ENCODE results near the gene GRIK5.
A peak's percentile ranks its signal among the peaks of the same experiment; 100 is the strongest.
"Not testable (repeated sequence)": the region's sequence is repeated elsewhere in the genome, so short reads cannot be mapped to it uniquely, and the experiment has no call there.

GRIK5 gene

GRCh38 chr19:42005504-42005903 lies 64.5 kb downstream of the GRIK5 start:
- DNase-seq: no peak

- DNase-seq: no peak
These were observed 66.3 kb downstream of the GRIK5 start for GRCh38 chr19:42003506-42004294.

- no peak for DNase-seq
These were observed 70.2 kb downstream of the GRIK5 start for GRCh38 chr19:41999878-42000208.

- no peak for DNase-seq
These were observed 70.7 kb downstream of the GRIK5 start for GRCh38 chr19:41999071-41999877.

- DNase-seq: peak; percentile 16
These were observed 71.6 kb downstream of the GRIK5 start for GRCh38 chr19:41998246-41999020.

- DNase-seq: no peak
These were observed 72.2 kb downstream of the GRIK5 start for GRCh38 chr19:41997851-41998229.

GRCh38 chr19:41997121-41997850 lies 72.7 kb downstream of the GRIK5 start:
- DNase-seq: no peak

- DNase-seq: no peak
These were observed 73.8 kb downstream of the GRIK5 start for GRCh38 chr19:41995959-41996797.

- DNase-seq: no peak
These were observed 74.7 kb downstream of the GRIK5 start for GRCh38 chr19:41994994-41995958.

- DNase-seq: no peak
These were observed 75.5 kb downstream of the GRIK5 start for GRCh38 chr19:41994521-41994971.

GRCh38 chr19:41993612-41994483 lies 76.2 kb downstream of the GRIK5 start, which contains the start of gene ATP1A3:
Gene ATP1A3, minus strand, starts transcription at chr19:41994230. Its CDS starts 154 bp downstream, at chr19:41994076.
- DNase-seq: peak; percentile 81

- not testable (repeated sequence) for DNase-seq
These were observed 78.0 kb downstream of the GRIK5 start for GRCh38 chr19:41991925-41992569.

GRCh38 chr19:41991025-41991424 lies 79.0 kb downstream of the GRIK5 start:
- DNase-seq: no peak

- no peak for DNase-seq
These were observed 79.4 kb downstream of the GRIK5 start for GRCh38 chr19:41990615-41991014.

GRCh38 chr19:41990028-41990427 lies 80.0 kb downstream of the GRIK5 start:
- DNase-seq: no peak

GRCh38 chr19:41988947-41989346 lies 81.1 kb downstream of the GRIK5 start:
- no peak for DNase-seq

- DNase-seq: no peak
These were observed 82.7 kb downstream of the GRIK5 start for GRCh38 chr19:41987141-41987860.

- DNase-seq: no peak
These were observed 85.0 kb downstream of the GRIK5 start for GRCh38 chr19:41984961-41985360.
